Endothelial cell of umbilical vein (primary cell): ENCODE results near the gene RGS8. TPM values are rescaled to one million over a fixed set of nuclear protein-coding genes. Genes with fewer than 3 reads are reported as not detected.

Experiments
- BruUV-seq: library from RNA; stranded (reverse); fragments of 400-500 nt; replicated peaks from 2 replicates; lab custom pipeline; 2021; lab: Mats Ljungman, UMichigan
- CTCF ChIA-PET: fragments of 300-600, 350-600 bp; sonication (Branson Sonifier 250); formaldehyde crosslinking; loops from one replicate; lab custom pipeline; 2021; ENCODE audit warnings: antibody characterized with exemption, inconsistent platforms; lab: Charles Lee
- POLR2A ChIA-PET: fragments of 300-600, 350-600 bp; sonication (Branson Sonifier 250); formaldehyde crosslinking; loops from one replicate; lab custom pipeline; 2021; ENCODE audit warnings: antibody characterized with exemption, inconsistent platforms; lab: Charles Lee
- DNase-seq: peaks from one replicate; pipeline ENCODE4 v3.0.0-alpha.2; 2011; ENCODE audit warnings: low read depth, low spot score
- FAIRE-seq: peaks from 2 replicates; lab custom pipeline; 2011; peaks lifted over from hg19 to GRCh38; lab: Jason Lieb, UNC
- H2AFZ ChIP-seq: 2 replicates; pipeline ENCODE4 v1.6.0; 2012; ENCODE audit warnings: low read depth, low read length, control low read depth, inconsistent platforms
- H3K27ac ChIP-seq: 2 replicates; pipeline ENCODE4 v1.5.1; 2011; ENCODE audit warnings: low read depth, mild to moderate bottlenecking, control low read depth, low read length, moderate library complexity; ENCODE audit not compliant: insufficient read depth
- H3K27me3 ChIP-seq, 2 experiments: 2 replicates each; pipeline versions ENCODE4 v1.6.0 to v1.6.1; 2011; ENCODE audit warnings: low read length in 2 of 2, mixed read lengths in 1 of 2; ENCODE audit not compliant: control insufficient read depth in 2 of 2, insufficient read depth in 2 of 2
- H3K36me3 ChIP-seq, 2 experiments: 2 replicates in 1 of 2; 3 replicates in 1 of 2; pipeline ENCODE4 v1.5.1; 2011; ENCODE audit warnings: low read length in 2 of 2, mild to moderate bottlenecking in 1 of 2, moderate library complexity in 1 of 2; ENCODE audit not compliant: control insufficient read depth in 2 of 2, insufficient read depth in 2 of 2; ENCODE audit errors: extremely low read depth in 1 of 2
- H3K4me1 ChIP-seq: 3 replicates; pipeline ENCODE4 v1.5.1; 2011; ENCODE audit warnings: mild to moderate bottlenecking, low read length; ENCODE audit not compliant: control insufficient read depth, insufficient read depth; ENCODE audit errors: extremely low read depth
- H3K4me2 ChIP-seq: 2 replicates; pipeline ENCODE4 v1.6.1; 2011; ENCODE audit warnings: low read length, control low read depth, mixed read lengths; ENCODE audit not compliant: insufficient read depth
- H3K4me3 ChIP-seq, 3 experiments: fragments of 200-600 bp in 1 of 3; sonication (generic), shearing (Covaris generic) in 1 of 3; replicated peaks in 1 of 3; 2 replicates each; pipeline ENCODE4 v1.5.1; 2011 to 2016; ENCODE audit warnings: control low read depth in 3 of 3, low read length in 3 of 3, mild to moderate bottlenecking in 2 of 3, inconsistent platforms in 1 of 3, low read depth in 1 of 3, moderate library complexity in 1 of 3; ENCODE audit not compliant: insufficient read depth in 1 of 3
- H3K79me2 ChIP-seq: 2 replicates; pipeline ENCODE4 v1.6.0; 2012; ENCODE audit warnings: low read length, inconsistent platforms; ENCODE audit not compliant: control insufficient read depth, insufficient read depth
- H3K9ac ChIP-seq: replicated peaks from 2 replicates; pipeline ENCODE3; 2011; ENCODE audit warnings: low read length, control low read depth; ENCODE audit not compliant: insufficient read depth; ENCODE audit errors: extremely low read depth
- H3K9me1 ChIP-seq: replicated peaks from 3 replicates; pipeline ENCODE4 v1.6.0; 2011; ENCODE audit warnings: mild to moderate bottlenecking, low read length; ENCODE audit not compliant: control insufficient read depth, insufficient read depth; ENCODE audit errors: extremely low read depth
- H3K9me3 ChIP-seq: replicated peaks from 2 replicates; pipeline ENCODE4 v1.5.1; 2012; ENCODE audit warnings: low read length, inconsistent platforms; ENCODE audit not compliant: control insufficient read depth, insufficient read depth
- H4K20me1 ChIP-seq: replicated peaks from 2 replicates; pipeline ENCODE3; 2011; ENCODE audit warnings: mild to moderate bottlenecking, low read length; ENCODE audit not compliant: control insufficient read depth, insufficient read depth; ENCODE audit errors: extremely low read depth
- CTCF ChIP-seq, 2 donors: IDR thresholded peaks; 1 replicate in 1 of 2; 2 replicates in 1 of 2; pipeline ENCODE4 v1.5.1; 2011; ENCODE audit warnings: low read length in 2 of 2, mild to moderate bottlenecking in 2 of 2, moderate library complexity in 2 of 2, control low read depth in 1 of 2, inconsistent platforms in 1 of 2, low read depth in 1 of 2; ENCODE audit not compliant: insufficient read depth in 1 of 2; ENCODE audit errors: extremely low read depth in 1 of 2
- EZH2 ChIP-seq: IDR thresholded peaks from 2 replicates; pipeline ENCODE4 v1.6.1; 2012; ENCODE audit warnings: borderline replicate concordance, low read depth, mild to moderate bottlenecking, moderate library complexity, low read length, inconsistent platforms; ENCODE audit not compliant: severe bottlenecking
- FOS ChIP-seq: IDR thresholded peaks from 2 replicates; pipeline ENCODE4 v1.6.1; 2011; ENCODE audit warnings: mild to moderate bottlenecking, low read length, moderate library complexity, borderline replicate concordance; ENCODE audit not compliant: insufficient read depth
- GATA2 ChIP-seq: IDR thresholded peaks from 2 replicates; pipeline ENCODE4 v1.7.0; 2011; ENCODE audit warnings: low read depth, mild to moderate bottlenecking, moderate library complexity, mixed read lengths, low read length; ENCODE audit not compliant: insufficient read length, insufficient read depth
- JUN ChIP-seq: IDR thresholded peaks from 2 replicates; pipeline ENCODE4 v1.6.1; 2011; ENCODE audit warnings: borderline replicate concordance, low read depth; ENCODE audit not compliant: insufficient read length, insufficient read depth
- MAX ChIP-seq: IDR thresholded peaks from 2 replicates; pipeline ENCODE4 v1.6.1; 2011; ENCODE audit not compliant: insufficient read depth, insufficient read length
- MYC ChIP-seq: IDR thresholded peaks from one replicate; pipeline ENCODE4 v1.6.1; 2011; ENCODE audit warnings: mild to moderate bottlenecking, low read depth, low read length
- POLR2A ChIP-seq: IDR thresholded peaks from 2 replicates; pipeline ENCODE4 v1.6.1; 2012; ENCODE audit warnings: low read depth, mild to moderate bottlenecking, control low read depth, low read length
- POLR2AphosphoS5 ChIP-seq: IDR thresholded peaks from 2 replicates; pipeline ENCODE4 v1.6.1; 2012; ENCODE audit warnings: low read depth, mild to moderate bottlenecking, control low read depth, low read length, moderate library complexity; ENCODE audit not compliant: insufficient read depth
- dilution Hi-C: fragments of 300-500 bp; cut with MboI; formaldehyde crosslinking; loops from one replicate; pipeline ENCODE4 v1.15.0; 2019; ENCODE audit warnings: low sequenced_read_pairs; ENCODE audit not compliant: extremely low pct_ligation_motif_present
- intact Hi-C: fragments of 100-400 bp; cut with micrococcal nuclease; formaldehyde crosslinking; loops from one replicate; pipeline ENCODE4 v1.10.0; 2022
- polyA plus RNA-seq, 4 experiments: library from polyadenylated mRNA; depleted of rRNA in 3 of 4; stranded (reverse) in 3 of 4; unstranded in 1 of 4; fragments of >200 nt; gene quantifications; 2 replicates each; pipeline versions ENCODE4 v1.2.1 to v1.2.3, GENCODE V29; 2011 to 2012; ENCODE audit warnings: missing spikeins in 1 of 4
- total RNA-seq: library from RNA; stranded (reverse); gene quantifications from 2 replicates; pipeline ENCODE4 v1.2.3, GENCODE V29; 2021

Gene RGS8
- total and polyA plus RNA-seq, 2 donors (not counting 3 experiments of a cell fraction or from before 2014, with no cell fraction given) = not detected

DNA sequence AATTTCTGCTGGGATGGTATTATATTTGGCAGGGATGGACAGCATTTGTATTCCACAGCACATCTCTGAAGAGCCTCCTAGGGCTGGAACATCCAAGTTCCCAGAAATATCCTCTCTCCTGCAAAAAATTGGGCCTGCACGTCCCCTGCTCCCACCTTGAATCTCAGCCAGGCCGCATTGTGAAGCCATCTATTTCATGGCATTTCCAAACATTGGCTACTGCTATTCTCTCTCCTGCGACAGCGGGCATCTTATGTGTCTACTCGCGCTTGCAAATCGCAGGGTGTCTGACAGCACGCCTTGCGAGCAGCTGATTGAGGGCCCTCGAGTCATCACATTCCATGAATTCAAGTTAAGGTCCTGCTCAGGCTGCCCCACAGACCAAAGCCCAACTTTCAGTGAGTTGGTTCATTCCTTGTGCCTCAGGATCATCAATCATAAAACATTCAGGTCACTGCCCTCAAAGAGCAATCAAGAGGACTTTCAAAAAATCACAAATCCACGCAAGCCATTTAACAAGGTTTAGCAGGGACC lies 15.8 kb downstream of the RGS8 start:
- no peak for FAIRE-seq
- intact Hi-C loops (no loop called here), dilution Hi-C loops (no loop called here)
- Histone ChIP-seq H3K4me1 (no peaks in the 10 kb centered on the region), H3K9ac (no peak overlapping the region), H3K9me1 (no peaks in the 10 kb centered on the region), H3K79me2 (no peaks in the 10 kb centered on the region), H3K27ac (no peak overlapping the region), H3K36me3 (no peaks in the 10 kb centered on the region), H3K27me3 (no peaks in the 10 kb centered on the region), H3K4me3 (no peak overlapping the region), H3K9me3 (no peaks in the 10 kb centered on the region), H2AFZ (no peak overlapping the region), H4K20me1 (no peaks in the 10 kb centered on the region), H3K4me2 (no peak overlapping the region)
- DNase-seq = no peak
- ChIA-PET POLR2A (no interaction called here), CTCF (no interaction called here)
- TF ChIP-seq MAX (no peak), CTCF (IDR thresholded peaks at IDR 0.05; ENCODE audit: extremely low read depth in 1 of 2, insufficient read depth in 1 of 2, low read depth in 1 of 2, low read length in 2 of 2) (no peak), EZH2 (no peak), POLR2AphosphoS5 (no peak), JUN (no peak), POLR2A (no peak), MYC (no peak), FOS (no peak), GATA2 (no peak)
- no TSS peak for BruUV-seq
